GM19468 (cell line): Measurements from ENCODE around the gene ANXA6.

ENCODE experiments used
- ATAC-seq: cut with Tn5 transposase; IDR thresholded peaks from one replicate; pipeline ENCODE4 v1.9.1; 2021; ENCODE audit warnings: mild to moderate bottlenecking, moderate library complexity, moderate number of reproducible peaks; ENCODE audit not compliant: unreplicated experiment; ENCODE audit errors: extremely low read depth

ANXA6 gene

GRCh38 chr5:151051931-151052608, 105.5 kb downstream of the ANXA6 start:
- no peak for ATAC-seq

GRCh38 chr5:151051066-151051930, 106.3 kb downstream of the ANXA6 start:
- ATAC-seq: peak; percentile 36
